ENCODE results near the gene FIP1L1.

Gene FIP1L1

GRCh38 chr4:53484911-53485657, 107.6 kb downstream of the FIP1L1 start:
- H2AFZ ChIP-seq (ENCODE audit: low read depth, low read length) = no peak overlapping the region
- no peak overlapping the region for H3K9ac ChIP-seq (ENCODE audit: low read length)
- H3K36me3 ChIP-seq (replicated peaks; ENCODE audit: low read depth, low read length) = no peaks in the 10 kb centered on the region
- H4K20me1 ChIP-seq (ENCODE audit: insufficient read depth, low read length) = no peaks in the 10 kb centered on the region
- no peaks in the 10 kb centered on the region for H3K4me1 ChIP-seq (ENCODE audit: low read length)
- H3K27me3 ChIP-seq (ENCODE audit: low read depth, low read length) = peaks cover 41% of the 10 kb centered on the region
- no peaks in the 10 kb centered on the region for H3K79me2 ChIP-seq (ENCODE audit: low read length)
- no peaks in the 10 kb centered on the region for H3K9me3 ChIP-seq (ENCODE audit: insufficient read depth, low read length)
- no peak overlapping the region for H3K27ac ChIP-seq (ENCODE audit: low read length)
- TF ChIP-seq CTCF (IDR thresholded peaks at IDR 0.05; ENCODE audit: low read depth, low read length) (no peak), EZH2phosphoT487 (IDR thresholded peaks at IDR 0.05; ENCODE audit: low read depth) (no peak)
- no peak overlapping the region for H3K4me2 ChIP-seq (ENCODE audit: low read length)
- H3K4me3 ChIP-seq (ENCODE audit: low read length) = no peak overlapping the region

DNA sequence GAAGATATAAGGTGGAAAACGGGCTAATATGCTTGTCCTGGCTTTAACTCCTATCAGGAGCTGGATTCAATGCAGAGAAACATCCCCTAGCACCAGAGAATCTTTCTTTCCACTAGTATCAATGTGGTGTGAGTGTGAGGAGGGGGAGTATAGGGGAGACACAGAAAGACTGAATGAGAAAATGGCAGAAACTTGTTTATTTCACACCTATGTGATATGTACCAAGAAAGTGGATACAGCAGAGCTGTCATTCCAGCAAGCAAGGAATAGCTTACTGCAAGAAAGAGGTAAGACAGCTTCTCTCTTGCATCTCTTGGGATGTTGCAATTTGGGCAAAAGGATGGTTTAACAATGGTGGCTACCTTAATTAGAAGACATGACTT, 108.2 kb downstream of the FIP1L1 start:
- Histone ChIP-seq H3K27ac (ENCODE audit: low read length) (no peak overlapping the region), H3K4me3 (ENCODE audit: low read length) (no peak overlapping the region), H2AFZ (ENCODE audit: low read depth, low read length) (no peak overlapping the region), H3K36me3 (replicated peaks; ENCODE audit: low read depth, low read length) (no peaks in the 10 kb centered on the region), H4K20me1 (ENCODE audit: insufficient read depth, low read length) (no peaks in the 10 kb centered on the region), H3K4me2 (ENCODE audit: low read length) (no peak overlapping the region), H3K27me3 (ENCODE audit: low read depth, low read length) (peaks cover 45% of the 10 kb centered on the region), H3K9me3 (ENCODE audit: insufficient read depth, low read length) (no peaks in the 10 kb centered on the region), H3K4me1 (ENCODE audit: low read length) (no peaks in the 10 kb centered on the region), H3K9ac (ENCODE audit: low read length) (no peak overlapping the region), H3K79me2 (ENCODE audit: low read length) (no peaks in the 10 kb centered on the region)
- TF ChIP-seq CTCF (IDR thresholded peaks at IDR 0.05; ENCODE audit: low read depth, low read length) = no peak
- no peak for TF ChIP-seq EZH2phosphoT487 (IDR thresholded peaks at IDR 0.05; ENCODE audit: low read depth)

DNA sequence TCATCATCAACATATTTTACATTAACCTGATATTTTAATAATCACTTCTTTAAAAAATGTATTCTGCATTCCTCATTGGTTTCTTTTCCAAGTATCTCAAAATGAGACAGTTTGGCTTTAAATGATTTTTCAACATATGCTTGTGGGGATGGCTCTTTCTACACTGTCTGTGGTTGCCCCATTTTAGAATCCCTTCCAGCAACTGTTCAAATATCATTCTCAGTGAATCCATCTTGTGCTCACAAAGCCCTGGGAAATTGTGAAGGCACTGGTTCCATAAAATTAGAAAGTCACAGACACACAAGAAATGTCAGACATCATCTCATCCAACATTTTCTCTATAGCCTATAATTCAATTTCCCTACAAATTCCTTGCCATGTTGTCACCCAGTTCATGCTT, 110.3 kb downstream of the FIP1L1 start:
- Histone ChIP-seq H3K4me3 (ENCODE audit: low read length) (no peak overlapping the region), H4K20me1 (ENCODE audit: insufficient read depth, low read length) (no peaks in the 10 kb centered on the region), H2AFZ (ENCODE audit: low read depth, low read length) (no peak overlapping the region), H3K36me3 (replicated peaks; ENCODE audit: low read depth, low read length) (no peaks in the 10 kb centered on the region), H3K9me3 (ENCODE audit: insufficient read depth, low read length) (no peaks in the 10 kb centered on the region), H3K4me1 (ENCODE audit: low read length) (no peaks in the 10 kb centered on the region), H3K9ac (ENCODE audit: low read length) (no peak overlapping the region), H3K27ac (ENCODE audit: low read length) (no peak overlapping the region), H3K79me2 (ENCODE audit: low read length) (no peaks in the 10 kb centered on the region), H3K27me3 (ENCODE audit: low read depth, low read length) (peaks cover 45% of the 10 kb centered on the region), H3K4me2 (ENCODE audit: low read length) (no peak overlapping the region)
- TF ChIP-seq EZH2phosphoT487 (IDR thresholded peaks at IDR 0.05; ENCODE audit: low read depth) (no peak), CTCF (IDR thresholded peaks at IDR 0.05; ENCODE audit: low read depth, low read length) (no peak)

DNA sequence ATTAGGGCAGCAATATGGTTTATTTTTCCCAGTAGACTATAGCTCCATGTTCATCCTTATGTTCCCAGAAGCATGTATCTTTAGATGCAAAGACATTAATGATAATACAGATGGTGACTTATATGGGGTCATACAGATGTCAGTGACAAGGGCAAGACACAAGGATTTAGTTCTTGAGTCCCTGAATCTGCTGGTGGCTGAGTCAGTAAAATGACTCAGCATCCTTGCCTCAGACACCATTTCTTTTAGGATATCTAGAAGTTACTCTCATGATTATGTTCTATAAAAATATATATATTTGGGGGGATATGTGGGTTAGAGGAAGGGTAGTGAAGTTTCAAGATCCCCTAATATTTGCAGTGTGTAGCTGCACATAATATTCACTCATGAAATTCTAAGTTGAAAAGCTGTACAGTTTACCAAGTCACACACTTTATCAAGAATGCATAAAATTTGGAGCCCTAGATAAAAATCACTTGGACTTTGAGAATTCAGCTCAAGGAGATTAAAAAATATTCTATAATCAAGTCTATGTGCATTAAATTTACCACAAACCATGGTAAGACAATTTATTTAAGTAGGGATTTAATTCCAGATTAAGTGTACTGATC, 111.9 kb downstream of the FIP1L1 start:
- Histone ChIP-seq H3K79me2 (ENCODE audit: low read length) (no peaks in the 10 kb centered on the region), H4K20me1 (ENCODE audit: insufficient read depth, low read length) (no peaks in the 10 kb centered on the region), H3K9me3 (ENCODE audit: insufficient read depth, low read length) (no peaks in the 10 kb centered on the region), H2AFZ (ENCODE audit: low read depth, low read length) (no peak overlapping the region), H3K36me3 (replicated peaks; ENCODE audit: low read depth, low read length) (no peaks in the 10 kb centered on the region), H3K27me3 (ENCODE audit: low read depth, low read length) (peaks cover 45% of the 10 kb centered on the region), H3K9ac (ENCODE audit: low read length) (no peak overlapping the region), H3K4me2 (ENCODE audit: low read length) (no peak overlapping the region), H3K4me1 (ENCODE audit: low read length) (no peaks in the 10 kb centered on the region), H3K27ac (ENCODE audit: low read length) (no peak overlapping the region), H3K4me3 (ENCODE audit: low read length) (no peak overlapping the region)
- no peak for TF ChIP-seq EZH2phosphoT487 (IDR thresholded peaks at IDR 0.05; ENCODE audit: low read depth)

All from OCI-LY3 (cell line).